MM.1S (cell line): ENCODE data around the gene UBE2E2.

Experiments used
- EZH2 ChIP-seq: fragments of 300-600 bp; sonication (generic); optimal IDR thresholded peaks from 2 replicates; pipeline ENCODE3; 2017; ENCODE audit warnings: low read depth, mild to moderate bottlenecking, antibody characterized with exemption, low read length, mixed read lengths
- EZH2phosphoT487 ChIP-seq: fragments of 300-600 bp; sonication (generic); IDR thresholded peaks from 2 replicates; pipeline ENCODE4 v1.6.1; 2018; ENCODE audit warnings: antibody characterized with exemption, low read length
- TF ChIP-seq, protein P1 (sequence below): fragments of 300-600 bp; sonication (generic); IDR thresholded peaks from 2 replicates; pipeline ENCODE4 v1.5.1; 2016; ENCODE audit warnings: antibody characterized with exemption, low read length, mixed read lengths

GRCh38 chr3:23607184-23607847 is 404.2 kb downstream of the UBE2E2 start:
- TF ChIP-seq, protein P1, sequence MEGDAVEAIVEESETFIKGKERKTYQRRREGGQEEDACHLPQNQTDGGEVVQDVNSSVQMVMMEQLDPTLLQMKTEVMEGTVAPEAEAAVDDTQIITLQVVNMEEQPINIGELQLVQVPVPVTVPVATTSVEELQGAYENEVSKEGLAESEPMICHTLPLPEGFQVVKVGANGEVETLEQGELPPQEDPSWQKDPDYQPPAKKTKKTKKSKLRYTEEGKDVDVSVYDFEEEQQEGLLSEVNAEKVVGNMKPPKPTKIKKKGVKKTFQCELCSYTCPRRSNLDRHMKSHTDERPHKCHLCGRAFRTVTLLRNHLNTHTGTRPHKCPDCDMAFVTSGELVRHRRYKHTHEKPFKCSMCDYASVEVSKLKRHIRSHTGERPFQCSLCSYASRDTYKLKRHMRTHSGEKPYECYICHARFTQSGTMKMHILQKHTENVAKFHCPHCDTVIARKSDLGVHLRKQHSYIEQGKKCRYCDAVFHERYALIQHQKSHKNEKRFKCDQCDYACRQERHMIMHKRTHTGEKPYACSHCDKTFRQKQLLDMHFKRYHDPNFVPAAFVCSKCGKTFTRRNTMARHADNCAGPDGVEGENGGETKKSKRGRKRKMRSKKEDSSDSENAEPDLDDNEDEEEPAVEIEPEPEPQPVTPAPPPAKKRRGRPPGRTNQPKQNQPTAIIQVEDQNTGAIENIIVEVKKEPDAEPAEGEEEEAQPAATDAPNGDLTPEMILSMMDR: no peak
- TF ChIP-seq EZH2 (no peak), EZH2phosphoT487 (no peak)
